Renal cortical epithelial cell (primary cell): ENCODE results near the gene ADD1. TPM values are rescaled to one million over a fixed set of nuclear protein-coding genes. Genes with fewer than 3 reads are reported as not detected.
A peak's percentile ranks its signal among the peaks of the same experiment; 100 is the strongest.

Experiments used
- DNase-seq: peaks from one replicate; pipeline ENCODE4 v3.0.0-alpha.2; 2011; ENCODE audit warnings: low read depth
- total RNA-seq: library from RNA; depleted of rRNA; stranded (reverse); fragments of >200 nt; gene quantifications from 2 replicates; pipeline ENCODE4 v1.2.3, GENCODE V29; 2014

The ADD1 gene
- total RNA-seq = 101 and 207 TPM in 2 replicates

GRCh38 chr4:2843263-2843940 lies at the start of gene ADD1:
Gene ADD1, plus strand, starts transcription at chr4:2843844. Its CDS starts 32,072 bp downstream, at chr4:2875916.
- DNase-seq = peak; percentile 78

DNA sequence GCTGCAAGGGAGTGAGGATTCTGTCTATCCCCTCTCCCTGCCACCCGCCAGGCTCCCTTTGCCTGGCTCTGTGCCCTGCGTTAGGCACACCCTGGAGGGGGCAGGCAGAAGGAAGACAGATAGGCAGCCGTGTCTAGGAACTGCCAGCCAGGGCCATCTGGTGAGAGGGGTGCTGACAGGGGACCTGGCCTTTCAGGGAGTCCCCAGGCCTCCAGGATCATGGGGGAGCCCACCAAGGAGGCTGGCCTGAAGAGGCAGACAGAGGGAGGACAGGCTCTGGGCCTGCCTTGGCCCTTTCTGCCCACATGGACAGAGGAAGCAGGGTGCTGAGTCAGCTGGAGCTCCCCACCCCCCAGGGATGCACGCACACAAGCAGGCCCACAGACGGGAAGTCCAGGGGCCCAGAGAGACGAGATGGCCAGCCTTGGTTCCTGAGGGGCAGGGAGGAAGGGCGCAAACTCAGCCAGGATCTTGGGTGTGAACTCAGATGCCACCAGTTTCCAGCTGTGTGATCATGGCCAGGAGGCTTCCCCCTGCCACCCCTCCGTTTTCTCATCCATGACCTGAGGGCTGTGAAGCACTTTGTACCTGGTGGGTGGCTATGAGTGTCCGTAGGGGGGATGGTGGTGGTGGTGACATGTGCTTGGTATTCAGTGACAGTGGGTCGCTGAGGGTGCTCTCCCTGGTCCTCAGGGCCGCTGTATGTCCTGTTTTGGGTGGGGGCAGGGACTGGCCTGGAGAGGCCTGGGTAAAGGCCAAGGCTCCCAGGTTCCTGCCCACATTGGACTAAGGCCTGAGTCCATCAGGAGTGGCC lies 49.0 kb upstream of the ADD1 start:
- DNase-seq = peak; percentile 70

- DNase-seq = no peak
Observed at GRCh38 chr4:2795300-2795892, 48.2 kb upstream of the ADD1 start.

DNA sequence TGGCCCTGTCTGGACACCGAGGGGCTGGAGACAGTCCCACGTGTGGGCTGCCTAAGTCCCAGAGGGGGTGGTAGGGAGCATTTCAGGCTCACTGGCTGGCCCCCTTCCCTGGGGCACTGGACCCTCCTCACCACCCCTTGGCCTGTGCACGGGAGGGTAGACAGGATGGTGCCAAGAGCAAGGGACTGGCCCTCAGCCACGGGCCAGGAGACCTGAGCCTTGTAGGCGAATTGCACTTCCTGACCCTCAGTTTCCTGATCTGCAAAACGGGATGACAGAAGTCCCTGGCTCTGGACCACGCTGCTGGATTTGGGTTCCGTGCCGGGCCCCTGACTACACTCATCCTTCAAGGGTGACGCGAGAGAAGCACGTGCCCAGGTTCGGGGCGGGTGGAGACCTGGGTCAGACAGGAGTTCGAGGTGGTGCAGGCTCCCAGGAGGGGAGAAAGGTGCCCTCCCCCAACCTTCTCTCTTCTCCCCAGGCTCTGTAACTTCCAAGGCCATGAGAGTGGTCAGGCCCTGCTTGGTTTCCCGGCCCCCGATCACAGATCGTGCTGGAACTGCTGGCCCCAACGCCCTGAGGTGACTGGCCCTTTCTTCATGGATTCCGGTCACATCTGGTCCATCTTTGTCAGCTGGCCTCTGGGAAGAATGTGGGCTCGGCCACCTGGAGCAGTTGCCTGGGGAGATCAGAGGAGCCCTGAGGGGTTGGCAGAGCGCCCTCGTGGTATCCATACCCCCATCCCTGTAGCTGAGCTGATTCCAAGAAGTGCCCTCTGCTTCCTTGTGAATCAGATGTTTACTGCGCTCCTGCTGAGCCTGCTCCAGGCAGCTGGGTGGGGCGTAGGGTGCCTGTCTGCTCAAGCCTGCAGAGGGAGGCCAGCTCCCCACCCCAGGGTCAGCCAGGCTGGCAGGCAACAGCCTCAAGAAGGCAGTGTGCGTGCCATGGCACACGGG lies 47.5 kb upstream of the ADD1 start:
- peak; percentile 97 for DNase-seq

DNA sequence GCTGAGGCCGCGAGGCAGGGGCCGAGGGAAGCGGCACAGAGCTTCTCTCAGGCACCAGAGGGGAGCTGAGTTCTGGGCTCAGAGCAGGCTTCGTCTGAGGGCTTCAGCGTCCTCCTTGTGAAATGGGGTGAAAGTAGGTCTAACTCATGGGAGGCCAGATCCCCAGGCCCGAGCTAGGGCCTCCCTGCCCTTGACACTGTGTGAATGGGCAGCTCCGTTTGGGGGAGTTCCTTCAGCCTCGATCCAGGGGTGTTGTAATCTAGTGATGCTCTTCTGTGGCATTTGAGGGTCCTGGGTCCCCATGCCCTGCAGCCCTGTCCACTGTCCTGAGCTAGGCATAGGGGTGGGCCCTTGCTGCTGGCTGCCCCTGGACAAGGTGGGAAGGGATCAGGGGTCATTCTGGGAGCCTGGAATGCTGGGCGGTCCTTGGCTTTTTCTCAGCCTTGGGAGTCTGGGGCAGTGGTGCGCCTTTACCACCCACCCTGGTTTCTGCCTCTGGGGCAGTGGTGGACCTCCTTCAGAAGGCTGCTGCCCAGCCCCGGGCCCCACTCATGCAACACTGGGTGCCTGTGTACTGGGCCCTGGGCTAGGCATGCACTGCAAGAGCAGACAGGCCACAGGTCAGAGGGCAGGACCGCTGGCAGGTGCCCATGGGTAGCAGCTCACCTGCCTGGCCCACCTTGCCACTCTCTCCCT lies 46.6 kb upstream of the ADD1 start:
- DNase-seq = no peak

DNA sequence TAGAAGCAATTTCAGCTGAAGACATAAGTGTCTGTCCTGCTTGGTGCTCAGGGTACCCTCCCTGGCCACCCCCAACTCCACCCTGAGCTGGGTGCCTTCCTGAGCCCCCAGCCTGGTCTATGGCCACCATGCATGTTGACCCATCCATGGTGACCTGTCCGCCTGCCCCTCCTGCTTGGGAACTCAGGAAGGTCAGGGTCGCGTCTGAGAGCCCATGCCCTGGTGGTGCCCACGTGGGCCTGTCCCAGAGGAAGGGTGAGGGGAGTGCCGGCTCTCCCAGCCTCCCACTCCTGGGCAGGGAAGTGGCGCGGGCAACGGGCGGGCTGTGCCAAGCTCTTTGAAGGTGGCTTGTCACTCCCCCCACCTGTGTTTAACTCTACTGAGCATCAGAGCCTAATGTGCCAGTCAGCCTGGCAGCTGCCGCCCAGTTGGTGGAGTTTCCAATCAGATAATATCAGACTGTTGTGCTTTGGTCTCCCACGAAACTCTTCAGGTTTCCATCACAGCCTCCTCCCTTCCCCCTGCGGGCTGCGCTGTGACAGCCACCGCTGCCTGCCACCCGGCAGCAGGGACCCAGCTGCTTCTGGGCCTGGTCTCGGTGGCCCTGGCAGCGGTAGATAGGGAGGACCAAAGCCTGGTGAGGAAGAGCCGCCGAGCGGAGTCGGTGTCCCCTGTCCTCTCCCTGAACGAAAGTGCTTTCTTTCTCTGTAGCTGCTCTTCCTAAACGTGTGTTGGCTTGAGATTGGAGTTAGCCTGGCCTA lies 45.9 kb upstream of the ADD1 start:
- DNase-seq = no peak

- DNase-seq = no peak
Observed at GRCh38 chr4:2798399-2799223, 45.0 kb upstream of the ADD1 start.

- no peak for DNase-seq
Observed at GRCh38 chr4:2799224-2799911, 44.3 kb upstream of the ADD1 start.

DNA sequence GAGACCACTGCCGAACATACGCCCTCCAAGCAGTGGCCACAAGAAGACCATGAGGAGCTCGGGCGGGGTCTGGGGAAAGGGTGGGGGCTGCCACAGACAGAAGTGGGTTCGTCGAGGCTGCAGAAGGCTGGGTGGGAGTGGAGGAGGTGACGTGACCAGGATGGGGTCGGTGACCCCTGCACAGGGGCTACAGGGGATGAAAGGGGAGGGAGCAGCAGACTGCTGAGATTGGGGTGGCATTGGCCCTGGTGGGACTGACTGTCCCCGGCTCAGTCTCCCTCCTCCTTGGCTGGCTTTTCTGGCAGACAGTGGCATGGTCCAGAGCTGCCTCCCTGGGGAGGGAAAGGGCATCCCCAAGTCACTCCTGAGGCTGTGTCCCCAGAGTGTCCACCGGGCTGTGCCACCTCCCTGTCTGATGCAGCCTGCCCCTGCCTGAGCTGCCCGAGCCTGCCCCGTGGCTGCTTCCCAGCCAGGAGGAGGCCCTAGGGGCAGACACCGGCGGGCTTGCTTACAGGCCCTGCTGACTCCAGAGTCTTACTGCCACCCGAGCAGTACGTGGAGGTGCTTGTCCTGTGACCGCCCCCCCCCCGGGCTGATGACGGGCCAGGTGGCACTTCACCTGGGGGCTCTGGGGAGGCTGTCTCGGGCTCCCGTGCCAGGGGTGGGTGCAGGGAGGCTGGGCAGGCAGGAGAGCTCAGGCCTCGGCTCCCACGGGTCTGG lies 43.5 kb upstream of the ADD1 start:
- DNase-seq = no peak

GRCh38 chr4:2800691-2801596 lies 42.7 kb upstream of the ADD1 start:
- DNase-seq = no peak

GRCh38 chr4:2802618-2803531 lies 40.8 kb upstream of the ADD1 start:
- no peak for DNase-seq

GRCh38 chr4:2803624-2804448 lies 39.8 kb upstream of the ADD1 start:
- no peak for DNase-seq

GRCh38 chr4:2804449-2804972 lies 39.1 kb upstream of the ADD1 start:
- no peak for DNase-seq

- no peak for DNase-seq
Observed at GRCh38 chr4:2804973-2805501, 38.6 kb upstream of the ADD1 start.
